Measurements from ENCODE around the gene COL12A1. TPM values are rescaled to one million over a fixed set of nuclear protein-coding genes. Genes with fewer than 3 reads are reported as not detected.

The COL12A1 gene
- total RNA-seq, 1 donor from 2014 or later = 1.3 TPM

DNA sequence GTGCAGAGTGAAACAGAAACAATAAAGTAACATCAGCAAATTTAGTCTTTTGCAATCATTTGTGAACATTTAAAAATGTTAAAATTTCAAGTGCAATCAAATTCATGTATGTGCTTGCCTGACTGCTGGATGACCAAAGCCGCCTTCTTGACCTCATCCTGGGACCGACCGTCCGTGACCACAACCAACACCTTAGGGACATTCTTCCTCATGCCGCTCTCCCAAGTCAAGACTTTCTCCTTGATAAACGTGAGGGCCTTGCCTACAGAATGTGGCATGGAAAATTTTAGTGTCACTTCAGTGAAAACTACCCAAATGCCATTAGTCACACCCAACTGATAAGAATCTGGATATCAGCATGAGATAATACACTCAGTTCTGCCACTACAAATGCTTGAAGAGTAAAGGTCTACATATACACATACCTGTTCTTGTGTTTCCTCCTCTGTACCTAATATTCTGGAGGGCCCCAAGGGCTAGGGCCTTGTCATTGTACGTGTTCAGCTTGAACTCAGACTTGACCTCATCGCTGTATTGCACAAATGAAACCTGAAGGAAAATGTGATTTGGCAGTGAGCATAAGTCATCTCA lies 86.8 kb downstream of the COL12A1 start:
- no peaks in the 10 kb centered on the region for H3K27me3 ChIP-seq
- no peaks in the 10 kb centered on the region for H3K36me3 ChIP-seq
- H4K20me1 ChIP-seq (ENCODE audit: low read depth) = no peaks in the 10 kb centered on the region
- no peak overlapping the region for H3K4me3 ChIP-seq
- H3K27ac Mint-ChIP-seq = no peak overlapping the region
- peaks cover 5% of the 10 kb centered on the region for H3K4me1 Mint-ChIP-seq
- no peak for DNase-seq (ENCODE audit: low spot score)
- H3K4me2 ChIP-seq = no peak overlapping the region
- no peaks in the 10 kb centered on the region for H3K9me3 Mint-ChIP-seq
- no peaks in the 10 kb centered on the region for H3K79me2 ChIP-seq (ENCODE audit: low read depth)
- no peaks in the 10 kb centered on the region for H3K36me3 Mint-ChIP-seq
- no peak overlapping the region for H3K27ac ChIP-seq
- TF ChIP-seq EZH2 (IDR thresholded peaks at IDR 0.05) = no peak
- TF ChIP-seq, protein P1, sequence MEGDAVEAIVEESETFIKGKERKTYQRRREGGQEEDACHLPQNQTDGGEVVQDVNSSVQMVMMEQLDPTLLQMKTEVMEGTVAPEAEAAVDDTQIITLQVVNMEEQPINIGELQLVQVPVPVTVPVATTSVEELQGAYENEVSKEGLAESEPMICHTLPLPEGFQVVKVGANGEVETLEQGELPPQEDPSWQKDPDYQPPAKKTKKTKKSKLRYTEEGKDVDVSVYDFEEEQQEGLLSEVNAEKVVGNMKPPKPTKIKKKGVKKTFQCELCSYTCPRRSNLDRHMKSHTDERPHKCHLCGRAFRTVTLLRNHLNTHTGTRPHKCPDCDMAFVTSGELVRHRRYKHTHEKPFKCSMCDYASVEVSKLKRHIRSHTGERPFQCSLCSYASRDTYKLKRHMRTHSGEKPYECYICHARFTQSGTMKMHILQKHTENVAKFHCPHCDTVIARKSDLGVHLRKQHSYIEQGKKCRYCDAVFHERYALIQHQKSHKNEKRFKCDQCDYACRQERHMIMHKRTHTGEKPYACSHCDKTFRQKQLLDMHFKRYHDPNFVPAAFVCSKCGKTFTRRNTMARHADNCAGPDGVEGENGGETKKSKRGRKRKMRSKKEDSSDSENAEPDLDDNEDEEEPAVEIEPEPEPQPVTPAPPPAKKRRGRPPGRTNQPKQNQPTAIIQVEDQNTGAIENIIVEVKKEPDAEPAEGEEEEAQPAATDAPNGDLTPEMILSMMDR (IDR thresholded peaks at IDR 0.05) = no peak
- H2AFZ ChIP-seq (replicated peaks) = no peak overlapping the region
- no peaks in the 10 kb centered on the region for H3K27me3 Mint-ChIP-seq (ENCODE audit: insufficient read depth, low read depth)
- H3K9me3 ChIP-seq (ENCODE audit: low read depth) = no peaks in the 10 kb centered on the region
- H3K9ac ChIP-seq = no peak overlapping the region
- no peak overlapping the region for H3K4me3 Mint-ChIP-seq
- H3K4me1 ChIP-seq = peaks cover 6% of the 10 kb centered on the region
- no peaks in the 10 kb centered on the region for H3F3A ChIP-seq (ENCODE audit: low read depth)

- no peak overlapping the region for H3K4me3 ChIP-seq
- Mint-ChIP-seq H3K27me3 (ENCODE audit: insufficient read depth, low read depth) (no peaks in the 10 kb centered on the region), H3K27ac (no peak overlapping the region), H3K9me3 (no peaks in the 10 kb centered on the region), H3K36me3 (no peaks in the 10 kb centered on the region), H3K4me3 (no peak overlapping the region), H3K4me1 (peaks cover 5% of the 10 kb centered on the region)
- H2AFZ ChIP-seq (replicated peaks) = no peak overlapping the region
- TF ChIP-seq EZH2phosphoT487 (IDR thresholded peaks at IDR 0.05) (no peak), EZH2 (IDR thresholded peaks at IDR 0.05) (no peak)
- TF ChIP-seq, protein P1 (IDR thresholded peaks at IDR 0.05) = no peak
- no peaks in the 10 kb centered on the region for H3K36me3 ChIP-seq
- H3K27ac ChIP-seq = no peak overlapping the region
- H3K27me3 ChIP-seq = no peaks in the 10 kb centered on the region
- no peak overlapping the region for H3K4me2 ChIP-seq
- peaks cover 6% of the 10 kb centered on the region for H3K4me1 ChIP-seq
- DNase-seq (ENCODE audit: low spot score) = no peak
- H3K79me2 ChIP-seq (ENCODE audit: low read depth) = no peaks in the 10 kb centered on the region
- no peak overlapping the region for H3K9ac ChIP-seq
- H3K9me3 ChIP-seq (ENCODE audit: low read depth) = no peaks in the 10 kb centered on the region
- H4K20me1 ChIP-seq (ENCODE audit: low read depth) = no peaks in the 10 kb centered on the region
- H3F3A ChIP-seq (ENCODE audit: low read depth) = no peaks in the 10 kb centered on the region
Observed at GRCh38 chr6:75117701-75118100, 88.2 kb downstream of the COL12A1 start.

GRCh38 chr6:75116946-75117345 lies 88.9 kb downstream of the COL12A1 start:
- no peaks in the 10 kb centered on the region for H3K9me3 ChIP-seq (ENCODE audit: low read depth)
- H3F3A ChIP-seq (ENCODE audit: low read depth) = no peaks in the 10 kb centered on the region
- H3K9ac ChIP-seq = no peak overlapping the region
- H3K4me2 ChIP-seq = no peak overlapping the region
- H3K4me1 ChIP-seq = peaks cover 6% of the 10 kb centered on the region
- Mint-ChIP-seq H3K4me3 (no peak overlapping the region), H3K4me1 (peaks cover 5% of the 10 kb centered on the region), H3K9me3 (no peaks in the 10 kb centered on the region), H3K27me3 (ENCODE audit: insufficient read depth, low read depth) (no peaks in the 10 kb centered on the region), H3K27ac (no peak overlapping the region), H3K36me3 (no peaks in the 10 kb centered on the region)
- no peaks in the 10 kb centered on the region for H3K79me2 ChIP-seq (ENCODE audit: low read depth)
- no peak for DNase-seq (ENCODE audit: low spot score)
- H3K27ac ChIP-seq = no peak overlapping the region
- H2AFZ ChIP-seq (replicated peaks) = no peak overlapping the region
- no peak overlapping the region for H3K4me3 ChIP-seq
- H3K27me3 ChIP-seq = no peaks in the 10 kb centered on the region
- H4K20me1 ChIP-seq (ENCODE audit: low read depth) = no peaks in the 10 kb centered on the region
- H3K36me3 ChIP-seq = no peaks in the 10 kb centered on the region
- no peak for TF ChIP-seq EZH2phosphoT487 (IDR thresholded peaks at IDR 0.05)
- TF ChIP-seq EZH2 (IDR thresholded peaks at IDR 0.05) = no peak
- TF ChIP-seq, protein P1 (IDR thresholded peaks at IDR 0.05) = no peak
